Pulmonary artery endothelial cell (primary cell): ENCODE data around the gene CAPZA3. TPM values are rescaled to one million over a fixed set of nuclear protein-coding genes. Genes with fewer than 3 reads are reported as not detected.
"Not testable (repeated sequence)": the region's sequence is repeated elsewhere in the genome, so short reads cannot be mapped to it uniquely, and the experiment has no call there.

ENCODE experiments used
- DNase-seq: peaks from one replicate; pipeline ENCODE4 v3.0.0-alpha.2; 2011; ENCODE audit warnings: low read depth, low spot score
- total RNA-seq: library from RNA; depleted of rRNA; stranded (reverse); fragments of >200 nt; gene quantifications from 2 replicates; pipeline ENCODE4 v1.2.3, GENCODE V29; 2014

CAPZA3 gene
- not detected in 2 replicates for total RNA-seq

GRCh38 chr12:18737819-18738218 is at the start of gene CAPZA3, which contains the start of gene PLCZ1:
TSS of gene CAPZA3 (plus strand) at chr12:18738119. CDS start at chr12:18738269, 150 bp downstream.
TSS of gene PLCZ1 (minus strand) at chr12:18738012. CDS start at chr12:18737371, 641 bp downstream.
- DNase-seq = no peak

GRCh38 chr12:18689771-18690170 is 48.1 kb upstream of the CAPZA3 start:
- no peak for DNase-seq

GRCh38 chr12:18690653-18691052 is 47.3 kb upstream of the CAPZA3 start:
- no peak for DNase-seq

GRCh38 chr12:18693986-18694385 is 43.9 kb upstream of the CAPZA3 start:
- DNase-seq = not testable (repeated sequence)

- no peak for DNase-seq
Observed at GRCh38 chr12:18696971-18697602, 40.8 kb upstream of the CAPZA3 start.

GRCh38 chr12:18700271-18700670 is 37.6 kb upstream of the CAPZA3 start:
- DNase-seq = no peak

- no peak for DNase-seq
Observed at GRCh38 chr12:18703321-18703720, 34.6 kb upstream of the CAPZA3 start.

- DNase-seq = no peak
Observed at GRCh38 chr12:18703911-18704310, 34.0 kb upstream of the CAPZA3 start.

GRCh38 chr12:18706798-18707197 is 31.1 kb upstream of the CAPZA3 start:
- no peak for DNase-seq

GRCh38 chr12:18716236-18716635 is 21.7 kb upstream of the CAPZA3 start:
- no peak for DNase-seq

- no peak for DNase-seq
Observed at GRCh38 chr12:18718462-18718861, 19.5 kb upstream of the CAPZA3 start.

GRCh38 chr12:18719922-18720510 is 17.9 kb upstream of the CAPZA3 start:
- DNase-seq = no peak

GRCh38 chr12:18720690-18721089 is 17.2 kb upstream of the CAPZA3 start:
- no peak for DNase-seq

- DNase-seq = no peak
Observed at GRCh38 chr12:18721452-18721851, 16.5 kb upstream of the CAPZA3 start.

GRCh38 chr12:18723752-18724151 is 14.2 kb upstream of the CAPZA3 start:
- DNase-seq = no peak

GRCh38 chr12:18731156-18731555 is 6.8 kb upstream of the CAPZA3 start:
- no peak for DNase-seq

GRCh38 chr12:18747895-18748294 is 10.0 kb downstream of the CAPZA3 start:
- DNase-seq = no peak

GRCh38 chr12:18749386-18749957 is 11.6 kb downstream of the CAPZA3 start:
- DNase-seq = no peak

- no peak for DNase-seq
Observed at GRCh38 chr12:18750085-18750484, 12.2 kb downstream of the CAPZA3 start.

GRCh38 chr12:18751866-18752265 is 13.9 kb downstream of the CAPZA3 start:
- DNase-seq = no peak

- DNase-seq = no peak
Observed at GRCh38 chr12:18752280-18752920, 14.5 kb downstream of the CAPZA3 start.

GRCh38 chr12:18752947-18753346 is 15.0 kb downstream of the CAPZA3 start:
- DNase-seq = no peak
